Calu3 (cell line): ENCODE data around the gene AQP9. TPM values are rescaled to one million over a fixed set of nuclear protein-coding genes. Genes with fewer than 3 reads are reported as not detected.

Source experiments
- BruUV-seq: library from RNA; stranded (reverse); fragments of 400-500 nt; replicated peaks from 2 replicates; lab custom pipeline; 2021; lab: Mats Ljungman, UMichigan
- CTCF ChIA-PET: fragments of 300-600 bp; sonication (Branson Sonifier 250); formaldehyde crosslinking; loops from one replicate; lab custom pipeline; 2022; ENCODE audit warnings: antibody characterized with exemption; lab: Charles Lee
- DNase-seq: peaks from one replicate; pipeline ENCODE4 v3.0.0; 2022
- H3K27ac Mint-ChIP-seq: one replicate; pipeline ENCODE4 v1.8.0; 2022; ENCODE audit warnings: mixed read lengths; ENCODE audit not compliant: unreplicated experiment
- H3K27me3 Mint-ChIP-seq: one replicate; pipeline ENCODE4 v1.8.0; 2022; ENCODE audit warnings: mixed read lengths; ENCODE audit not compliant: unreplicated experiment
- H3K36me3 Mint-ChIP-seq: one replicate; pipeline ENCODE4 v1.8.0; 2022; ENCODE audit warnings: mild to moderate bottlenecking, moderate library complexity, mixed read lengths; ENCODE audit not compliant: insufficient read depth, unreplicated experiment
- H3K4me1 Mint-ChIP-seq: one replicate; pipeline ENCODE4 v1.8.0; 2022; ENCODE audit warnings: mild to moderate bottlenecking, low read depth, mixed read lengths; ENCODE audit not compliant: unreplicated experiment
- H3K4me3 Mint-ChIP-seq: one replicate; pipeline ENCODE4 v1.8.0; 2022; ENCODE audit warnings: mild to moderate bottlenecking, low read depth, moderate library complexity, mixed read lengths; ENCODE audit not compliant: unreplicated experiment
- H3K9me3 Mint-ChIP-seq: one replicate; pipeline ENCODE4 v1.8.0; 2022; ENCODE audit warnings: low read depth, mixed read lengths; ENCODE audit not compliant: unreplicated experiment
- CTCF ChIP-seq: fragments of 200-600 bp; IDR thresholded peaks from one replicate; pipeline ENCODE4 v1.8.0; 2022; ENCODE audit warnings: antibody characterized with exemption; ENCODE audit not compliant: unreplicated experiment
- intact Hi-C: fragments of 100-400 bp; cut with micrococcal nuclease; formaldehyde crosslinking; loops from one replicate; pipeline ENCODE4 v1.10.0; 2022; ENCODE audit not compliant: unreplicated experiment
- total RNA-seq: library from RNA; stranded (reverse); gene quantifications from 2 replicates; pipeline ENCODE4 v1.2.3, GENCODE V29; 2022

AQP9 gene
- total RNA-seq, 1 experiment from 2014 or later, result not detected

- DNase-seq, result peak; percentile 53
- peak; percentile 51 for TF ChIP-seq CTCF
- intact Hi-C loops, result no loop called here
- Mint-ChIP-seq H3K9me3 (no peaks in the 10 kb centered on the region), H3K27me3 (no peaks in the 10 kb centered on the region), H3K36me3 (no peaks in the 10 kb centered on the region), H3K4me3 (no peak overlapping the region), H3K4me1 (peaks cover 8% of the 10 kb centered on the region), H3K27ac (no peak overlapping the region)
- no TSS peak for BruUV-seq
- CTCF ChIA-PET, result interaction anchor here (1.0 to 1.4 kb wide), 7 partner anchors 9 to 1315 kb away, joined by 3 to 7 read pairs (median 3); partner anchors contain the start of gene MINDY2
Observed at GRCh38 chr15:58212909-58213526, 74.8 kb downstream of the AQP9 start.

- no peak overlapping the region for H3K4me3 Mint-ChIP-seq
- no peak for DNase-seq
- H3K27me3 Mint-ChIP-seq, result no peaks in the 10 kb centered on the region
- TF ChIP-seq CTCF, result no peak
- intact Hi-C loops, result no loop called here
- no peak overlapping the region for H3K27ac Mint-ChIP-seq
- no peaks in the 10 kb centered on the region for H3K36me3 Mint-ChIP-seq
- no peaks in the 10 kb centered on the region for H3K9me3 Mint-ChIP-seq
- peaks cover 8% of the 10 kb centered on the region for H3K4me1 Mint-ChIP-seq
- CTCF ChIA-PET, result interaction anchor here (1.1 to 1.4 kb wide), 3 partner anchors 8 to 1315 kb away, joined by 3 to 7 read pairs (median 6); no protein-coding TSS in a partner anchor
- no TSS peak for BruUV-seq
Observed at GRCh38 chr15:58213587-58214338, 75.6 kb downstream of the AQP9 start.

GRCh38 chr15:58214591-58215340 lies 76.6 kb downstream of the AQP9 start:
- H3K27me3 Mint-ChIP-seq, result no peaks in the 10 kb centered on the region
- CTCF ChIA-PET, result no interaction called here
- no peaks in the 10 kb centered on the region for H3K36me3 Mint-ChIP-seq
- no peaks in the 10 kb centered on the region for H3K9me3 Mint-ChIP-seq
- peaks cover 8% of the 10 kb centered on the region for H3K4me1 Mint-ChIP-seq
- H3K4me3 Mint-ChIP-seq, result no peak overlapping the region
- BruUV-seq, result no TSS peak
- no peak overlapping the region for H3K27ac Mint-ChIP-seq
- intact Hi-C loops, result no loop called here
- TF ChIP-seq CTCF, result no peak
- DNase-seq, result no peak

GRCh38 chr15:58217460-58217859 lies 79.3 kb downstream of the AQP9 start:
- intact Hi-C loops, result no loop called here
- BruUV-seq, result no TSS peak
- Mint-ChIP-seq H3K4me3 (no peak overlapping the region), H3K27me3 (no peaks in the 10 kb centered on the region), H3K9me3 (peaks cover 5% of the 10 kb centered on the region), H3K4me1 (peaks cover 7% of the 10 kb centered on the region), H3K36me3 (no peaks in the 10 kb centered on the region), H3K27ac (no peak overlapping the region)
- CTCF ChIA-PET, result interaction anchor here (0.5 to 1.2 kb wide), 3 partner anchors 466 to 648 kb away, joined by 4 to 6 read pairs (median 6); no protein-coding TSS in a partner anchor
- no peak for DNase-seq
- TF ChIP-seq CTCF, result no peak
